Spinal cord (tissue), 10 donors: ENCODE results near the gene ZNF23. TPM values are rescaled to one million over a fixed set of nuclear protein-coding genes. Genes with fewer than 3 reads are reported as not detected.

Experiments
- DNase-seq, 6 donors: peaks; one replicate each; pipeline versions ENCODE4 v3.0.0 to v3.0.0-alpha.2; 2013 to 2015; ENCODE audit warnings: low spot score in 6 of 6, low read depth in 4 of 6
- H3K27ac ChIP-seq: one replicate; pipeline ENCODE4 v1.5.1; 2013; ENCODE audit warnings: low read depth, low read length, control low read depth
- H3K27me3 ChIP-seq: one replicate; pipeline ENCODE4 v1.6.1; 2013; ENCODE audit warnings: low read length; ENCODE audit not compliant: control insufficient read depth, insufficient read depth
- H3K36me3 ChIP-seq: one replicate; pipeline ENCODE4 v1.6.1; 2013; ENCODE audit warnings: low read length; ENCODE audit not compliant: control insufficient read depth, insufficient read depth
- H3K4me1 ChIP-seq: one replicate; pipeline ENCODE4 v1.6.1; 2013; ENCODE audit warnings: low read length; ENCODE audit not compliant: control insufficient read depth, insufficient read depth
- H3K4me3 ChIP-seq: one replicate; pipeline ENCODE4 v1.5.1; 2013; ENCODE audit warnings: low read depth, low read length, control low read depth
- H3K9me3 ChIP-seq: one replicate; pipeline ENCODE4 v1.6.1; 2013; ENCODE audit warnings: low read length; ENCODE audit not compliant: control insufficient read depth, insufficient read depth
- WGBS: methylation state at CpG from one replicate; pipeline ENCODE4 v1.1.5; 2013; ENCODE audit warnings: missing lambda C conversion rate; ENCODE audit not compliant: insufficient coverage; 5-methylcytosine and 5-hydroxymethylcytosine counted together
- polyA plus RNA-seq, 2 donors: library from polyadenylated mRNA; unstranded; fragments of 120-200 nt; gene quantifications; one replicate each; pipeline ENCODE4 v1.2.1, GENCODE V29; 2013; ENCODE audit not compliant: insufficient read length in 2 of 2
- total RNA-seq, 2 donors: library from RNA; depleted of rRNA in 1 of 2; stranded (reverse); fragments of 120-200 nt in 1 of 2; fragments of >200 nt in 1 of 2; gene quantifications; one replicate each; pipeline versions ENCODE4 v1.2.3 to v1.2.4, GENCODE V29; 2013 to 2014
- donor health status: healthy.

ZNF23 gene
- total and polyA plus RNA-seq, 4 donors = 14.5 to 28.9 (median 20.6) TPM

GRCh38 chr16:71423865-71424264 is 38.2 kb downstream of the ZNF23 start:
- Histone ChIP-seq H3K4me1 (peaks cover 3% of the 10 kb centered on the region), H3K27ac (no peak overlapping the region), H3K9me3 (no peaks in the 10 kb centered on the region), H3K27me3 (peaks cover 22% of the 10 kb centered on the region), H3K4me3 (no peak overlapping the region), H3K36me3 (no peaks in the 10 kb centered on the region)
- WGBS = 96% methylated on average over 6 of the region's 7 CpGs
- no peak for DNase-seq

GRCh38 chr16:71423016-71423415 is 39.0 kb downstream of the ZNF23 start:
- peaks cover 21% of the 10 kb centered on the region for H3K27me3 ChIP-seq
- H3K27ac ChIP-seq = no peak overlapping the region
- no peak for DNase-seq
- H3K4me3 ChIP-seq = no peak overlapping the region
- no peaks in the 10 kb centered on the region for H3K36me3 ChIP-seq
- peaks cover 3% of the 10 kb centered on the region for H3K4me1 ChIP-seq
- H3K9me3 ChIP-seq = no peaks in the 10 kb centered on the region
- 100% methylated on average over 1 of the region's 2 CpGs for WGBS

- Histone ChIP-seq H3K4me1 (peaks cover 3% of the 10 kb centered on the region), H3K9me3 (no peaks in the 10 kb centered on the region), H3K4me3 (no peak overlapping the region), H3K27ac (no peak overlapping the region), H3K36me3 (no peaks in the 10 kb centered on the region), H3K27me3 (peaks cover 17% of the 10 kb centered on the region)
- WGBS = 53% methylated on average over 3 of the region's 4 CpGs
- no peak for DNase-seq
Observed at GRCh38 chr16:71421911-71422310, 40.1 kb downstream of the ZNF23 start.

GRCh38 chr16:71414038-71414437 is 48.0 kb downstream of the ZNF23 start:
- Histone ChIP-seq H3K27ac (no peak overlapping the region), H3K4me3 (no peak overlapping the region), H3K27me3 (peaks cover 7% of the 10 kb centered on the region), H3K36me3 (no peaks in the 10 kb centered on the region), H3K9me3 (no peaks in the 10 kb centered on the region), H3K4me1 (peaks cover 7% of the 10 kb centered on the region)
- no peak for DNase-seq
- WGBS = 93% methylated on average over 3 of the region's 5 CpGs

GRCh38 chr16:71413341-71413740 is 48.7 kb downstream of the ZNF23 start:
- Histone ChIP-seq H3K4me1 (peaks cover 7% of the 10 kb centered on the region), H3K9me3 (no peaks in the 10 kb centered on the region), H3K27me3 (peaks cover 9% of the 10 kb centered on the region), H3K4me3 (no peak overlapping the region), H3K36me3 (no peaks in the 10 kb centered on the region), H3K27ac (no peak overlapping the region)
- WGBS = 76% methylated on average over 2 of the region's 4 CpGs
- no peak for DNase-seq

GRCh38 chr16:71412270-71413160 is 49.5 kb downstream of the ZNF23 start:
- Histone ChIP-seq H3K4me3 (no peak overlapping the region), H3K27me3 (peaks cover 9% of the 10 kb centered on the region), H3K4me1 (peaks cover 7% of the 10 kb centered on the region), H3K9me3 (no peaks in the 10 kb centered on the region), H3K36me3 (no peaks in the 10 kb centered on the region), H3K27ac (no peak overlapping the region)
- DNase-seq = peak; percentile 57 to 94 (median 67)
- WGBS = 4% methylated on average over 20 of the region's 24 CpGs

GRCh38 chr16:71410146-71410545 is 51.9 kb downstream of the ZNF23 start:
- WGBS = 92% methylated on average over 5 of the region's 5 CpGs
- Histone ChIP-seq H3K27me3 (peaks cover 9% of the 10 kb centered on the region), H3K36me3 (no peaks in the 10 kb centered on the region), H3K9me3 (no peaks in the 10 kb centered on the region), H3K4me3 (no peak overlapping the region), H3K27ac (no peak overlapping the region), H3K4me1 (peaks cover 7% of the 10 kb centered on the region)
- no peak for DNase-seq

GRCh38 chr16:71409011-71409775 is 52.9 kb downstream of the ZNF23 start:
- H3K36me3 ChIP-seq = no peaks in the 10 kb centered on the region
- H3K9me3 ChIP-seq = no peaks in the 10 kb centered on the region
- H3K4me3 ChIP-seq = no peak overlapping the region
- H3K27me3 ChIP-seq = peaks cover 9% of the 10 kb centered on the region
- WGBS = 82% methylated on average over 16 of the region's 16 CpGs
- peaks cover 7% of the 10 kb centered on the region for H3K4me1 ChIP-seq
- DNase-seq = no peak
- no peak overlapping the region for H3K27ac ChIP-seq

- H3K4me3 ChIP-seq = no peak overlapping the region
- H3K9me3 ChIP-seq = no peaks in the 10 kb centered on the region
- H3K27me3 ChIP-seq = peaks cover 9% of the 10 kb centered on the region
- DNase-seq = no peak
- no peak overlapping the region for H3K27ac ChIP-seq
- no peaks in the 10 kb centered on the region for H3K36me3 ChIP-seq
- 70% methylated on average over 2 of the region's 3 CpGs for WGBS
- peaks cover 9% of the 10 kb centered on the region for H3K4me1 ChIP-seq
Observed at GRCh38 chr16:71408536-71408935, 53.5 kb downstream of the ZNF23 start.
